NCI-H345 (cell line): Measurements from ENCODE around the gene HDAC4.

Source experiments
- DNase-seq: peaks from one replicate; lab custom pipeline; 2025; lab: John Stamatoyannopoulos, UW

HDAC4 gene

GRCh38 chr2:239154971-239155805 lies 245.6 kb downstream of the HDAC4 start:
- no peak for DNase-seq

DNA sequence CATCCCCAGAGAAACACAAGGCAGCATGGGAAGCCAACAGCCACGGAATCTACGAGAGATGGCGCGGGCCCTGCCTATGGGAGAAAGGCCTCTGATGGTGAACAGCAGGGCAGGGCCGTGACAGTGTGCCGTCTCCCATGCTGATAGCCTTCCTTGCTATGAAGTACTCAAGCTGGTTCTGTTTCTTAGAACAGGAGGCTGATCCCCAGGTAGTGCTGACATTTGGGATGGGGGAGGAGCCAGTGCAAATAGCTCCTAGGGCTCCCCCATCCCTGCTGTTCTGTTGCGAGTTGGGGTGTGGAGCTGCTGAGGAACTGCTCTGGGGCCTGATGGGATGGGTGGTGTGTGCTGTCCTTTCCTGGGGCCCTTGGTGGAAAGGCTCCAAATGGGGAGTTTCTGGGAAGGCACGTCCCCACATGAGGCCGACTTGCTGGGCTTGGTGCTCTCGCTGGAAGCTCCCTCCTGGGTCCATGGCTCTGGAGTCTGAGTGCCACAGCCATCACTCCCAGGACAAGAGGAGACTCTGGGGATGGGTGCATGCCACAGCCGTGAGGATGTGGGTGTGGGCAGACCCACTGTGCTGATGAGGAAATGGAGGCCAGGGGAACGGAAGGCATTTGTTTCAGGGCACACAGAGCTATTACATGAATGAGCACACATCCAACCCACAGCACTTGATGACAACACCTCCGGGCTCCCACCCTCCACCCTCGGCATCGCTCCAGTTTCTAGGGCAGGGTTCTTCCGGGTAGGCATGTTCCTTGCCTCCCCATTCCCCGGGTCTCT lies 246.8 kb downstream of the HDAC4 start:
- DNase-seq: no peak

GRCh38 chr2:239152916-239153305 lies 247.9 kb downstream of the HDAC4 start:
- no peak for DNase-seq

- DNase-seq: no peak
Observed at GRCh38 chr2:239152239-239152915, 248.4 kb downstream of the HDAC4 start.

DNA sequence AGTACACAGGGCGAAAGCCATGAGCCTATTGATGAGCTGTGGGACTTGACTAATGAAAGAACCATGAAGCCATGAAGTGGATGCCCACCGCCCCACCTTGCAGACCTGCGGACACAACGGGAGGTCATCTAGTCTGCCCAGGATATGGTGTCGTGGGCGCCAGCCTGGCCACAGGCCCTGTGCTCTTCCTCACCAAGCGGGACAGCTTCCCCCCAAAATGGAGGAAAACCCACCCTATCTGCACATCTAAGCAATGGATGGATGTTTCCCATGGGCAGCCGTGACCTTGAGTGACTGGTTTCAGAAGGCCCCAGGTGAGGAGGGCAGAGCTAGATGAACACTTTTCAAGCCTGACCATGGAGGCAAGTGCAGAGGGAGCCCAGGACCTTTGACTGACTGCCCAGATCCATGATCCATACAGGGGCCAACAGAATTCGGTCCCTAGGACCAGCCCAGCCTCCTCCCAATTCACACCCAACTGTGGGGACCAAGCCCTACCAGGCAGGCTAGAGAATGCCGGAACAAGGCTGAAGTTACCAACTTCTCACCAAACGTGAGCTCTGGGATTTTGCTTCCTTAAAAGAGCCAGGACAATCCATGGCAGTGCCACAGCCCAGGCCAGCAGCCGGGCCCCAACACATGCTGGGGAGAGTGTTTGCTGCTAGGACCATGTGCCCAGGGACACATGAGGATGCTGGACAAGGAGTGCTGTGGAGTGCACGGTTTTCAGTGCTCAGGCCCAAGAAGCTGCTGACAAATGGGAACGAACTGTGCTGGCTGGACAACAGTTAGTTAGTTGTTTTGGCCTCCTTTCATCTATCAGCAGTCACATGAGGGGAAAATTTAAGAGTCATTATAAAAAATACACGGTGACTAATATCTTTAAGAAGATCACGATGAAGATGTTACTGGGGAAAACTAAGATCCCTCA lies 249.4 kb downstream of the HDAC4 start:
- DNase-seq: no peak

- DNase-seq: no peak
Observed at GRCh38 chr2:239150125-239151011, 250.5 kb downstream of the HDAC4 start.

- no peak for DNase-seq
Observed at GRCh38 chr2:239149501-239149900, 251.3 kb downstream of the HDAC4 start.

GRCh38 chr2:239148495-239149200 lies 252.2 kb downstream of the HDAC4 start:
- DNase-seq: no peak

DNA sequence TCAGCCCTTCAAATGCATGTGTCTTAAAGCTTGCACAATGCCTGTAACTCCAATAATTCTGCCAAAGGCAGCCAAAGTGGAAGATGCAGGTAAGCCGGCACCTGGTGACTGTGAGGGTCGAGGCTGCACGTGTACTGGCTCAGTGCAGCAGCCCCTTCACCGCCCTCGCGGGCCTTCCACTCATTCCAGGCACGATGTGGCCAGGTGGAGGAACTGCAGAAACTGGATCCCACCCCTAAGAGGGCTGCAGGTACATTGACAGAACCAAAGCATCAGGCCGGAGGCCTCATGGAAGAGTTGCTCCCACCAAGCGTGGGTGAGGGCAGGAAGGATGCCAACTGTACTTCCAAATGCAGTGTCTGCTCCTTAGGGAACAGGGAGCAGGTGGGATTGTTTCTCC lies 253.4 kb downstream of the HDAC4 start:
- DNase-seq: no peak

GRCh38 chr2:239146741-239147181 lies 254.1 kb downstream of the HDAC4 start:
- no peak for DNase-seq

GRCh38 chr2:239146011-239146641 lies 254.7 kb downstream of the HDAC4 start:
- no peak for DNase-seq

DNA sequence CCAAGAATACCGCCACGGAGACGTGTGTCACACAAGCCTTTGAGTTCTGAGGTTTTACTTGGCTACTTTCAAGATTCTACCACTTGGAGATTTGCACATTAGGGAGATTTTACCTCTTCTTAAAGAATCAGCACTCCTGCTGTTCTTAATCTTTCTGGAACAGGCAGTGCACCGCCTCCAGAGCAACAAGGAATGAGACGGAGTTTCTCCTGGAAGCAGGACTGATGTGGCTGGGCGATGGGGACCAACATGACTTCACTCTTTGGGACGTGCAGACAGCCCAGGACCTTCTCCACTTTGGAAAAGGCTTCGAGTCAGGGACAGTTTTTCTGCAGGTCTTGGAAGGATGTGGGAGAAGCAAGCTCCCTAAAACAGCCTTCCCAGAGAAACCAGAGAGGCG lies 255.2 kb downstream of the HDAC4 start:
- no peak for DNase-seq

DNA sequence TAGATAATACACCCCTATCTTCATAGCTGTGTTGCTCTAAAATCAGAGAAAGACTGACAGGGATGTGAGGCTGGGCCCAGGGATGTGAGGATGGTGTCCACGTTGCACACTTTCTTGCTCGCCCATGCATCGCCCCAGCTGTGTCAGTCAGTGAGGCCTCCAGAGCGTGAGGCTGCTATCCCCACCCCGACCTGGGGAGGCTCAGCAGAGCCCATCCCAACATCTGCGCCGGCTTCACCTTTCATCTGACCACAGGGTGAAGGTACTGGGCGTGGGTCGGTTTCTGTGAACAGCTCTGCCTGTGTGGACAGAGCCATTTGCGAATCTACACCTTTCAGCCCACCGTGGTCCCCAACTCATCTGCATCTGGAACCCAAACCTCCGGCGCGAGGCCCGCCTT lies 255.7 kb downstream of the HDAC4 start:
- DNase-seq: no peak

DNA sequence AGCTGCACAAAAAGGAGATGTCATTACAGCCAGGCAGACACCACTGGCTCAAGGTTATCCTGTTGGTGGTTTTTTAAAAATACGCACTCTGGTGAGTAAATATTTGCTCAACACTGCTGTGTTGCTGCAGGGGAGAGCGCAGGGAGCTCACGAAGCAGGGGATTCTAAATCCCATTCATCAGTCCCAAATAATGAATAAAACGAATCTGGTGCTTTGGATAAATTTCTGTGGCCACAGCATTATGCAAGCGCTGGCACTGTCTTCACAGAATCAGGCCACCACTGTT lies 256.2 kb downstream of the HDAC4 start:
- DNase-seq: peak; percentile 66

- peak; percentile 6 for DNase-seq
Observed at GRCh38 chr2:239143858-239144712, 256.7 kb downstream of the HDAC4 start.

- DNase-seq: no peak
Observed at GRCh38 chr2:239142806-239143205, 258.0 kb downstream of the HDAC4 start.

DNA sequence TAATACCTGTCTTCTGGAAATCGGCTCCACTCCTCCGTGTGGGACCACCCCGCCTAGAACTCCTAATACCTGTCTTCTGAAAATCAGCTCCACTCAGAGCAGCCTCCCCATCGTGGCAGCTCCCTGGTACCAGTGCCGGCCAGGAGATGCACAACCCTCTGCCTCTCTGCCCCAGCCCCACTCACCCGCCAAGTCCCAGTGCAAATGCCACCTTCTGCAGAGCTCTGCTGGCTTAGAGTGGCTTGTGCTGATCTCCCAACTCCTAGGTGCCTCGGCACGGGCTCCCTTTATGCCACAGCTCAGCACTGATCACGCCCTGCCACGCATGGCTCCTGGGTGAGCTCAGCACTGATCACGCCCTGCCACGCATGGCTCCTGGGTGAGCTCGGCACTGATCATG lies 258.5 kb downstream of the HDAC4 start:
- DNase-seq: no peak

DNA sequence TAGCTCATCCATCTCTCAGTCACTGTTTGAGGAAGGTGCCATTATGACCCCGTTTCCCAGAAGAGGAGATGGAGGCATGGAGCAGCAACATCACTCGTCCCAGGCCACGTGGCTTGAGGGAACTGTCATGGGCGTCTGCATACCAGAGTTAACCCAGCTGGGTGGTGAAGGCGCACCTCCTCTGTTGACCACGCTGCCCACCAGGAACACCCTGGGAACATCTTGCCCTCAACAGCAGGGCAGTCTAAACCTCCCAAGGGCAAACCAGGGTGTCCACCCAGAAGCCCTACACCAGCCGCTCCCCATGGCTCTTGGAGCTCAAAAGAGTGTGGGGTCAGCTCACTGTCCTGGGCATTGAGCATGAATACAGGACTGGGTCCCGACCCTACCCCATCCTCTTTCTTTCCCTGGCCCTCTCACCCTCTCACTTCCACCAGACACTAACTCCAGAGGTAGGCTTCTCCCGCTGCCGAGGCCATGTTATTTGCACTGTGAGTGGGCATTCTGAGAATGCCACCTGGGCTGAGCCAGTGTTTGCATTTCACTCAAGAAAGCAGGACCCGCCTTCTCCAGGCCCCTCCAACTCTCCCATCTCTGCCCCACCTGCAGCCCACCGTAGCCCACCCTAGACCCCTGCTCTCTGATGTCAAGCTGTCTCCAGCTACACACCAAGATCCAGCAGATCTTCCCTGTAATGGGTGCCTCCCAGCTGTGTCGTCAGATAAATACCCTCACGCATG lies 259.6 kb downstream of the HDAC4 start:
- DNase-seq: no peak
